Stimulated activated CD8-positive, alpha-beta memory T cell treated with anti-CD3 and anti-CD28 coated beads, Interleukin-15, amount 100 ng/mL, for 48 hours (primary cell): ENCODE data around the gene RAD51C.
"Not testable (repeated sequence)": the region's sequence is repeated elsewhere in the genome, so short reads cannot be mapped to it uniquely, and the experiment has no call there.

Experiments used
- DNase-seq, 2 donors: peaks; one replicate each; pipeline ENCODE4 v3.0.0-alpha.2; 2020; ENCODE audit warnings: low read depth in 2 of 2

RAD51C gene

DNA sequence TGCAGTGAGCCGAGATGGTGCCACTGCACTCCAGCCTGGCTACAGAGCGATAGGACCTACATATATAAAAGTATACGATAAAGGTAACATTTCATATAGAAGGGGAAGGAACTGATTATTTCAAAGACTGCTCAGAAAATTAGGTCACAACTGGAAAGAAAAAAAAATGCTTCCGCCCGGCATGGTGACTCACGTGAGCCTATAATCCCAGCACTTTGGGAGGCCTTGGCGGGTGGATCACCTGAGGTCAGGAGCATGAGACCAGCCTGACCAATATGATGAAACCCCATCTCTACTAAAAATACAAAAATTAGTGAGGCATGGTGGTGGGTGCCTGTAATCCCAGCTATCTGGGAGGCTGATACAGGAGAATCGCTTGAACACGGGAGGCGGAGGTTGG, 8.4 kb upstream of the RAD51C start:
- DNase-seq, result no peak

DNA sequence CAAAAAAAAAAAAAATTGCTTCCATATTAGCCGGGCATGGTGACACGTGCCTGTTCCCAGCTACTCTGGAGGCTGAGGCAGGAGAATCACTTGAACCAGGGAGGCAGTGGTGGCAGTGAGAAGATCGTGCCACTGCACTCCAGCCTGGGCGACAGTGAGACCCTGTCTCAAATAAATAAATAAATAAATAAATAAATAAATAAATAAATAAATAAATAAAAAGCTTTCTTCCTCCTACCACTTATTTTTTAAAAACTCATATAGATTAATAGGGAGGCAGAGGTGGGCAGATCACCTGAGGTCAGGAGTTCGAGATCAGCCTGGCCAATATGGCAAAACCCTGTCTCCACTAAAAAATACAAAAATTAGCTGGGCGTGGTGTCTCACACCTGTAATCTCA, 7.9 kb upstream of the RAD51C start:
- not testable (repeated sequence) for DNase-seq

DNA sequence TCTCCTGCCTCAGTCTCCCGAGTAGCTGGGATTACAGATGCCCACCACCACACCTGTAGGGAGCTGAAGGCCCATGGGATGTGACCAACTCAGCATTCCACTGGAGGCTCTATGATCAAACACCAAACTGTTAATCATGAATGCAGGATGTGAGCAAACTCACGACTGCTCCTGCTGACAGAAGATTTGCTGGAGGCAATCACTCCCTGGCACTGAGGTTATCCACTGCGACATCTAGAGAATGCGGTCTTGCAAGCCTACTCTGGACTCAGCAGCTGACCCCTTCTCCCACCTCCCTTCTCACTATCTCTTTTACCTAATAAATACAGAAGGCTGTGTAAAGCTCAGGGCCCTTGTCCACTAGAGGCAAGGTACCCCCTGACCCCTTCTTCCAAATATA, 5.4 kb upstream of the RAD51C start:
- no peak for DNase-seq

DNA sequence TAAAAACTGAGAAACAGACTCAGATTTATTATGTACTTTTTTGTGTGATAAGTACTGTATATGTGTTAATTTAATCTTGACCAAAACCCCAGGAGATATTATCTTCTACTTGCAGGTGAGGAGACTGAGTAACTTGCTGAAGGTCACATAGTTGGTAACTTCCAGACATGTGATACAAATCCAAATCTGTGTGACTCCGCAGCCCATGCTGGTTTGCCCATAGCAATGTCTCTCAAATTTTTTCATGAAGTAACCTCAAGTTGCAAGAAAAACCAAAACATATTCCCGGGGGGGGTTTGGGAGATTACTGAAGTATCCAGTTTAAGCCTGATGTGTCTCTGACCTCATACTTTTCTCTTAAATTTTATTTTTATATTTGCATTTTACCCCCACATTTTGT, 3.9 kb upstream of the RAD51C start:
- no peak for DNase-seq

DNA sequence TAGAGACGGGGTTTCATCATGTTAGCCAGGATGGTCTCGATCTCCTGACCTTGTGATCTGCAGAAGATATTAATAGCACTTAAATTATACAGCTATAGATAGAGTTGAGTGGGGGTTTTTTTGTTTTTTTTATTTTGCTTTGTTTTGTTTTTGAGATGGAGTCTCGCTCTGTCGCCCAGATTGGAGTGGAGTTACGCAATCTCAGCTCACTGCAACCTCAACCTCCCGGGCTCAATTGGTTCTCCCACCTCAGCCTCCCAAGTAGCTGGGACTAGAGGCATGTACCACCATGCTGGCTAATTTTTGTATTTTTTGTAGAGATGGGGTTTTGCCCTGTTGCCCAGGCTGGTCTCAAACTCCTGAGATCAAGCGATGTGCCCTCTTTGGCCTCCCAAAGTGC, 2.4 kb upstream of the RAD51C start:
- not testable (repeated sequence) for DNase-seq

DNA sequence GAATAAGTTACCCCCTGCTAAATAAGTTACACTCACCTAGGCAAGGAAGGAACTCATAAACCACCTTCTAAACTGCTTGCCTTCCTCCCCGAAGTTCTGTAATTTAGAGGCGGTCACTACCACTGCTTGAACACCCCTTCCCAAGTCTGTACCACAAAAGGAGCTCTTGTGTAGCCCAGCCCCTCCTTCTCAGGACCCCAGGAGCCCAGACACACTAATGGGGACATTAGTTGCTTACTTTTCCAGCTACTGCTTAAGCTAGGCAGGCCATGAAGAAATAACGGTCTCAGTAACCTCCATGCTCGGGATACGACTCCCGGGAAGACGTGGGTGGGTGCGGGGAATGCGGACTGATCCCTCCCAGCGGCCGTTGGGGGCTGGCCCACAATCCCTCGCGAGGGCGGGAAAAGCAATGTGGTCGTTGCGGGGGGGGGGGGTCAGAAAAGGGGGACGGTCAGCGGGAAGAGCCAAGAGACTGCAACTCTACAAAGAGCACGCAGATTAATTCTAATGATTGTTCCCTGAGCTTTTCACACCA, 632 bp upstream of the RAD51C start, which contains the start of gene TEX14:
Gene TEX14 (minus strand): TSS at position 345 of the 538 bp plus-strand sequence. CDS start 40,044 bp downstream, outside the sequence.
- DNase-seq, result no peak

DNA sequence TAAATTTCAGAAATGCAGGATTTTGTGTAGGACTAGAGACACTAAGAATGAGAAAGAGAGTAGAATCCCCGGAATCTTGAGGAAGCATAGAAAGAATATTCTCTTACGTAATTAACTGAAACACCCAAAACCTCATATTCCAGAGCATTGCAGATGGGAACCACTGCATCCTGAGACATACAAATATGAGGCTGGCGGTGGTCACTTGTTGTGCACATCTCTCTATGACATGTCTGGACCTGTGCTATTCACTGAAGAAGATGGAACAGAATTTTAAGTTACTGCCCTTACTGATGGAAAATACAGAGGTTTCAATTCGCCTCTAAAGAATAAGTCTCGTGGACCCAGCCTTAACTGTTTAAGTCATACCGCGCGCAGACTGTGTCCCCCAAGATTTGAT, 806 bp downstream of the RAD51C start:
- DNase-seq, result no peak

DNA sequence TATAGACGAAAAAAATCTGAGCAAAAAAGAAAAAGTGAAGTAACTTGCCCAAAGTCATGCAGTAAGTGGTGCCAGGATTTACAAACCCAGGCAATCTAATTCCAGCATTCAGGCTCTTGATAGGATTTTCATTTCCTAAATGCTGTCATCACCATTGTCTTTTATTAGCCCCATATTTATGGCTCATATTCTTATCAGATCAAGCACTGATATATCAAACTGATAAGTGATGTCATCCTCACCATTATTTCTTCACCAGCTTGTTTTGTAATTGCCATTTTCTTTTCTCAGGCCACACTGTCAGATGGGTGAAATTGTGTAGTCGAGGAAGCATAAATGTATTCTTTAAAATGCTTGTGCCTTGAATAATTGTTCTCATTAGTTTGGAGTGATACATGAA, 1.3 kb downstream of the RAD51C start:
- DNase-seq, result no peak

DNA sequence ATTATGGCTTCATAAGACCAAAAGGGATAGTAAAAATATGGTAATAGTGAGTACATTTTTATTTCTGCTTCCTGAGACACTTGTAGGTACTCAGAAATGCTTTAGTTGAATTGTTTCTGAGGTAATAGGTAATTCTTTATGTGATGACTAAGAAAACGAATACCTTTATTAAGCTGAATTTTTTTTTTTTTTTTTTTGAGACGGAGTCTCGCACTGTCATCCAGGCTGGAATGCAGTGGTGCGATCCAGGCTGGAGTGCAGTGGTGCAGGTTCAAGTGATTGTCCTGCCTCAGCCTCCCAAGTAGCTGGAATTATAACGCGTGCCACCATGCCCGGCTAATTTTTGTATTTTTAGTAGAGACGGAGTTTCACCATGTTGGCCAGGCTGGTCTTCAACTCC, 1.9 kb downstream of the RAD51C start:
- DNase-seq, result no peak

DNA sequence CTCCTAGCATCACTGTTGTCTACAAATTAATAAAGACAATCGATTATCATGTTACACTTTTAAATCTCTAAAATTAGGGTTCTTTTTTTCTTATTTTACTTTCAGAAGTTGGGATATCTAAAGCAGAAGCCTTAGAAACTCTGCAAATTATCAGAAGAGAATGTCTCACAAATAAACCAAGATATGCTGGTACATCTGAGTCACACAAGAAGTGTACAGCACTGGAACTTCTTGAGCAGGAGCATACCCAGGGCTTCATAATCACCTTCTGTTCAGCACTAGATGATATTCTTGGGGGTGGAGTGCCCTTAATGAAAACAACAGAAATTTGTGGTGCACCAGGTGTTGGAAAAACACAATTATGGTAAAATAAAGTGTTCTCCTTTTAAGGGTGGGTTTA, 2.4 kb downstream of the RAD51C start:
- DNase-seq, result no peak

DNA sequence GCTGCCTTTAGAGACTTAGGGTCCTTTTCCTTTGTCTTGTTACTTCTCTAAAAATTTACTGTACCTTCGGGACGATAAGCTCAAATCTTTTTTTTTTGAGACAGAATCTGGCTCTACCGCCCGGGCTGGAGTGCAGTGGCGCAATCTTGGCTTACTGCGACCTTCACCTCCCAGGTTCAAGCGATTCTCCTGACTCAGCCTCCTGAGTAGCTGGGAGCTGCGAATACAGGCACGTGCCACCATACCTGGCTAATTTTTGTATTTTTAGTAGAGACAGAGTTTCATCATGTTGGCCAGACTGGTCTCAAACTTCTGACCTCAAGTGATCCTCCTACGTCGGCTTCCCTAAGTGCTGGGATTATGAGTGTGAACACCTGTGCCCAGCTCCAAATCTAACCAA, 7.4 kb downstream of the RAD51C start:
- DNase-seq, result no peak

DNA sequence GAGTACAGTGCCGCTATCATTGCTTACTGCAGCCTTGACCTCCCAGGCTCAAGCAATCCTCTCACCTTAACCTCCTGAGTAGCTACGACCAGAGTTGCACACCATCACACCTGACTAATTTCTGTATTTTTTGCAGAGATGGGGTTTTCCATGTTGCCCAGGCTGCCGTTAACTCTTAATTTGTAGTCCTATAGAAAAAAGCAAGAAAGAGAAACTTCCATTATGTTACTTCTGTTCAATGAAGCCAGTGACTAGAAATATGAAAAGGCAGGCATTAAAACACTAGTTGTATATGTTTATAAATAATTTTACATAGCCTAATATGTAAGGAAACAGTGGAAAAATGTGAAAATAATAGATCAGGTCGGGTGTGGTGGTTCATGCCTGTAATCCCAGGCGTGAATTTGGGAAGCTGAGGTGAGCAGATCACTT, 9.7 kb downstream of the RAD51C start:
- no peak for DNase-seq

DNA sequence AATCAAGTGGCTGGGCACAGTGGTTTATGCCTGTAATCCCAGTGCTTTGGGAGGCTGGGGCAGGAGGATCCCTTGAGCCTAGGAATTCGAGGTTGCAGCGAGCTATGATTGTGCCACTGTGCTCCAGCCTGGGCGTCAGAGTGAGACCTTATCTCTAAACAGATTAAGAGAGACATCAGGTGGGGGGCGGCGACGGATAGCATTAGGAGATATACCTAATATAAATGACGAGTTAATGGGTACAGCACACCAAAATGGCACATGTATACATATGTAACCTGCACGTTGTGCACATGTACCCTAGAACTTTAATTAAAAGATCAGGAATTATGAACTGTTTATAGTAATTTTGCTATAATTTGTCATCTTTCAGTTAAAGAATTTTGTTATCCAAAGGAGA, 10.3 kb downstream of the RAD51C start:
- no peak for DNase-seq

DNA sequence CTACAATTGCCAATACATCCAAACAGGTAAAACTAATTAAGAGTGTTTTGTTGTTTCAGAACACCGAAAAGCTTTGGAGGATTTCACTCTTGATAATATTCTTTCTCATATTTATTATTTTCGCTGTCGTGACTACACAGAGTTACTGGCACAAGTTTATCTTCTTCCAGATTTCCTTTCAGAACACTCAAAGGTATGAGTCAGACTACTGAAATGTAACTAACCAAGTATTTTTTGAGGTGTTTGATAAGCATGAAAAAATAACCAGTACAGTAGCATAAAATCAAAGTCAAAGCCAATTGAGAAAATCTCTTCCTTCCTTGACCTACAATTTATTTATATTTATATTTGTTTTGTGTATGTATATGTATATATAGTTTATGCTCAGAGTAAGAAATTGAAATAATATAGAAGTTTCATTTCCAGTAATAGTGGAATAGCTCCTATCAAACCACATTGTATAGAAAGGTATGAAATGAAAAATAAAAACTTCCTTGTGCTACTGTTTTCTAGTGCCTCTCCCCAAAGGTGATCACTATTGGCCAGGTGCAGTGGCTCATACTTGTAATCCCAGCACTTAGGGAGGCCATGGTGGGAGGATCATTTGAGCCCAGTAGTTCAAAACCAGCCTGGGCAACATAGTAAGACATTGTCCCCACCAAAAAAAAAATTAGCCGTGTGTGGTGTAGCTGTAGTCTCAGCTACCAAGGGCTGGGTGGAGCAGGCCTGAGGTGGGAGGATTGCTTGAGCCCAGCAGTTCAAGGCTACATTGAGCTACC, 10.9 kb downstream of the RAD51C start:
- DNase-seq, result no peak

DNA sequence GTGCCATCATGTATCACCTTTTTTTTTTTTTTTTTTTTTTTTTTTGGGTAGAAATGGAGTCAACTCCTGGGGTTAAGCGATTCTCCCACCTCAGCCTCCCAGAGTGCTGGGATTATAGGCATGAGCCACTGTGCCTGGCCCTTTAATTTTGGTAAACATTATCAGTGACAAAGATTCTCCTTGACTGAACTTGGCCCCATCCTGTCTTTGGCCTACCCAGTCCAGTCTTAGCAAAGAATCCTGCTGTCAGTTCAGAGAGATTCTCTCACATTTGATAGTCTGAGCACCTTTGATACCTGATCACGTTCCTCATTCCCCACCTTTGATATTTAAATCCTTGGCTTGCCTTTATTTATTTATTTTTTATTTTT, 11.5 kb downstream of the RAD51C start:
- no peak for DNase-seq

DNA sequence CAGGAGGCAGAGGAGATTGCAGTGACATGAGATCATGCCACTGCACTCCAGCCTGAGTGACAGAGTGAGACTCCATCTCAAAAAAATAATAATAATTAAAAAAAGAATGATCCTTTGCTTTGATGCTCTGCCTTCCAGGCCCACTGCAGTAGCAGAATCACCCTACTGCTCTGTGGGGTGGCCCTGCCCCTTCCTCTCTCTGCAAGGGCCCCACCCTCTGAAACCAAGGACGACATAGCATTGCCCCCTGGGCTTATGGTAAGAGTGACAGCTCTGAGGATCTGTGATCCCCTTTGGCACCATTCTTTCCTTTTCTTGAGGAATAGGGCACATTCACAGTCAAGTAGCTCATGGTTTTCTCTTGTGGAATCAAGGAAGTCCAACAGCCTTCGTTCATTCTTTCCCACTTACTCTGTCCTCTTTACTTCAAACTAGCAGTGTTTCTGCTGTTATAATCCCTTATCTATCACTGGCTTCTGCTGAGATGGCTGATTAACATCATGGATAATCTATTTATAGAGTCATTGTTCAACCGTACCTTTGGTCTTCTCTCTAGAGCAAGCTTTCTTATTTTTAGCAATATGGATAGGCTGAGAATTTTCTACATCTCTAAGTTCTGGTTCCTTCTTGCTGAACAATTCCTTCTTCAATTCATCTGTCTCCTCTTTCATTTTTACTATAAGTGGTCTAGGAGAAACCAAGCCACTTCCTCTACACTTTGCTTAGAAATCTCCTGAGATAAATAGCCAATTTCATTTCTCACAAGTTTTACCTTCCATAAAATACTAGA, 14.1 kb downstream of the RAD51C start:
- DNase-seq, result no peak

DNA sequence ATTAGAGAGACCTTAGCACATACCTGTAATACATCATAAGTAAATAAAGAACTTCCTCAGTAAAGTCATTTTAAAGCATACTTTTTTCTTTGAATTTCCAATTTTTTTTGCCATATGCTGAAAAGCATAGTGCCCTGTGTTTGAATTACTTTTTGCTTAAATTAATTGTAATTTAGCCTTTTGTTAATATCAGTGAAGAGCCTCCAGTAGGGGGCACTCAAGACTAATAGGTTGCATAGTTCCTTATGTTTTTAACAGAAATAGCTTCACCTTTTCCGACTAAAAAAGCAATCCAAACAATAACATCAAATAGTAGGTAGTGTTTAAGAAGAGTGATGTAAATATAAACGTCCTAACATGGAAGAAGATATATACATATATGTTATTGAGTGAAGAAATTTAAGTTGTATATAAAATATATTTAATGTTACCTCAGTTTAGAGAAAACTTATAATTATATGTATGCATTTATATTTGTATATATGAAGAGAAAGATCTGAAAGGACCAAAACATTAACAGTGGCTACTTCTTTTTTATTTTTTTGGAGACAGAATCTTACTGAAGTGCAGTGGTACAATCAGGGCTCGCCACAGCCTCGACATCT, 18.6 kb downstream of the RAD51C start:
- no peak for DNase-seq

DNA sequence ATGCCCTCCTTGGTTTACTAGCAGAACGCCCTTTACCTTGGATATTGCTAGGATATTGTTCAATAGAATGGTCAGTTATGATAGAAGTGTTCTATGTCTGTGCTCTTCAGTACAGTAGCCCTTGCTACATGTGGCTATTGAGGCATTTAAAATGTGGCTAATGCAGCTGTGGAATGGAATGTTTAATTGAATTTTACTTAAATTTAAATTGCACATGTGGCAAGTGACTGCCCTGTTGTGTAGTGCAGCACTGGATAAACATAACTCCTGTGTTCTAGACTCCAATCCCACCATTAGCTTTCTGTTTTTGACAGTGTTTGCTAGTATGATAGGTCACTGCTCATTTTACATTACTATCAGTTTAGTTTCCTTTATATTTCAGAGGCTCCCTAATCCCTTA, 29.9 kb downstream of the RAD51C start:
- DNase-seq, result no peak

DNA sequence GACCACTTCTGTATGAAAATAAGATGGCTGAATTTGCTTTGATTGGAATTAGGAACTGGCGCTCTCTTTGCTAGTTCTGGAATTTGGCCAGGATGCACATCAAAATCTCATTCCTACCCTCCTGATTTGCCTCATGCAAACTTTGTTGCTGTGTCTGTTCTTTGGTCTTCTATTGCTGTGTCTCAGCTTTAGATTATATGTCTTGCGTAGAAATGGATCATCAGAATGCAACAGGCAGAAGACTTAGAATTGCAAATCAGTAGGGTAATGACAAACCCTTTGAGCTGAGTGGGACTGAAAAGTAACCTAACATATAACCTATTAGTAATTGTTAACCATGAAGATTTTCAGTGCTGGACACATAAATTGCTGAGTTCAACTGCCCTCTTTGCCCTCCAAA, 30.3 kb downstream of the RAD51C start:
- DNase-seq, result no peak

DNA sequence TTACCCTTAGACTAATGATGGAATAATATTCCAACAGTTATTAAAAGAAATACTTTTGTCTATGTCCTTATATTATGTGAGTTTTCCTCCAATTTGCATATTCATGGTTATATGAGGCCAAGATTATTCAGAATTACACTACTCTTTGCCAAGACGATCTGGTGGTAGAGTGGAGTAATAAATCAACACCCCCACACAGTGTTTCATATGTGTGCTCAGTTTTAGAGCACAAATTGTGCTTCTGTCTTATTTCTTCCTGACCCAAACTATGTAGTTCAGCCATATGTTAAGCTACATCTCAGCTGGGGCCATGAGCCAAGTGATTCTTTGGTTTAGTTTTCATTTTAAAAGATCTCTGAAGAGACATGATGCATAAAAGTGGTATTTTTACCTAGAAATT, 36.4 kb downstream of the RAD51C start:
- DNase-seq, result no peak

DNA sequence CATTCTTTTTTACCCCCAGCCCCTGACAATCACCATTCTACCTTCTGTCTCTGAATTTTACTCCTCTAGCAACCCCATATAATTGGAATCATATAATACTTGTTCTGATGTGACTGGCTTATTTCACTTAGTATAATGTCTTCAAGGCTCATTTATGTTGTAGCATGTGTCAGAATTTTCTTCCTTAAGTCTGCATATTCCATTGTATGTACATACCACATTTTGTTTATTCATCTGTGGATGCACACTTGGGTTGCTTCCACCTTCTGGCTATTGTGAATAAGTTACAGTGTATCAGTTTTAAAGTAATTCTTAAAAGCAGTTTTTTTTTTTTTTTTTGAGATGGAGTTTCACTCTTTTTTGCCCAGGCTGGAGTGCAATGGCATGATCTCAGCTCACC, 38.5 kb downstream of the RAD51C start:
- DNase-seq, result no peak

DNA sequence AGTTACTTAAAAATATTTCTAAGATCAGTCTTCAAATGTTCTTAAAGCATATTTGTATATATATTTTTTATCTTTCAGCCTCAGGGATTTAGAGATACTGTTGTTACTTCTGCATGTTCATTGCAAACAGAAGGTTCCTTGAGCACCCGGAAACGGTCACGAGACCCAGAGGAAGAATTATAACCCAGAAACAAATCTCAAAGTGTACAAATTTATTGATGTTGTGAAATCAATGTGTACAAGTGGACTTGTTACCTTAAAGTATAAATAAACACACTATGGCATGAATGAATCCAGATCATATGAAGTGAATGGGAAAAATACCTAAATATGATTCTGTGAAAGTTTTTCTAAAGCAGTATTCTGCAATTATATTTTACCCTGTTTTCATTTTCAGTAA, 41.6 kb downstream of the RAD51C start:
- no peak for DNase-seq

DNA sequence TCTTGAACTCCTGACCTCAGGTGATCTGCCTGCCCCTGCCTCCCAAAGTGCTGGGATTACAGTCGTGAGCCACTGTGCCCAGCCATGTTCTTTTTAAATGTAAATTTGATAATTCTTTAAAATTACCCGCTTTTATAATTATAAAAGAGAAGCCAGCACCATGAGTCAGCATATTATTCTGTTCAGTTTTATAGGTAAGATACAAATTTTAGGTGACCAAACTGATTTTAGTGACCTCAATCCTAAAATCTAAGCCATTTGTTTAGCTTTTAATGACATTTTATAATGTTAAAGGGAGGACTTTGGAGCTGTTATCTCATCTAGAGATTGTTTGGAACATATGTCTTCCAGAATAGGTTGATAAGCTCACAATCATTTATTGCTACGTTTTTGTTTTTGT, 42.4 kb downstream of the RAD51C start:
- no peak for DNase-seq
